ENCODE results near the gene FGF18.

DNA sequence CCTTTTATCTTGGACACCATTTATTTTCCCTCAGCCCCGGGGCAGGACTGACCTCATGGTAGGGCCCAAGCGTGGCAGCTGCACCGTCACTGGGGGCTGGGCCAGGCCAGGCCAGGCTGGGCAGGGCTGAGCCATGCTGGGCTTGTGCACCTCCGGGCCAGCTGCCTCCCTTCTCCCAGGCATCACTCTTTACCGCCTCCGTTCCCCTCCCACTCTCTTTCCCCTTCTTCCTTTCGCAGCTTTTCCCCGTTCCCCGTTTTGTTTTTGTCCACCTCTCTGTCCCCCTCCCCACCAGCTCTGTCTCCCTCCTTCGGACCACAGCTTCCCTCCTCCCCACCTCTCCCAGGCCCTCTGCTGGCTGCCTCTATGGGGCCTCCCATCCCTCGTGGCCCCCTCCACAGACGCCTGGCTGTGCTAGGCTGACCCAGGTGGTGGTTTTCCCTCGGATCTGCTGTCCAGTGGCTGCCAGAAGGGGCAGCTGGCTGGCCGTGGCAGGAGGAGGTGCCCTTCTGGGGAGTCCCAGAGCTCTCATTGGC, 17.9 kb downstream of the FGF18 start:
- TF ChIP-seq TAF1 (IDR thresholded peaks at IDR 0.05; ENCODE audit: borderline replicate concordance, insufficient read depth, low read length) (no peak), POLR2AphosphoS5 (IDR thresholded peaks at IDR 0.05; ENCODE audit: low read depth, low read length) (no peak), SIN3A (IDR thresholded peaks at IDR 0.05; ENCODE audit: borderline replicate concordance, insufficient read depth, low read length) (no peak), FOXP2 (optimal IDR thresholded peaks at IDR 0.05; ENCODE audit: borderline replicate concordance, extremely low read depth, extremely low read length, insufficient read depth) (no peak)
- TF ChIP-seq, protein P1, sequence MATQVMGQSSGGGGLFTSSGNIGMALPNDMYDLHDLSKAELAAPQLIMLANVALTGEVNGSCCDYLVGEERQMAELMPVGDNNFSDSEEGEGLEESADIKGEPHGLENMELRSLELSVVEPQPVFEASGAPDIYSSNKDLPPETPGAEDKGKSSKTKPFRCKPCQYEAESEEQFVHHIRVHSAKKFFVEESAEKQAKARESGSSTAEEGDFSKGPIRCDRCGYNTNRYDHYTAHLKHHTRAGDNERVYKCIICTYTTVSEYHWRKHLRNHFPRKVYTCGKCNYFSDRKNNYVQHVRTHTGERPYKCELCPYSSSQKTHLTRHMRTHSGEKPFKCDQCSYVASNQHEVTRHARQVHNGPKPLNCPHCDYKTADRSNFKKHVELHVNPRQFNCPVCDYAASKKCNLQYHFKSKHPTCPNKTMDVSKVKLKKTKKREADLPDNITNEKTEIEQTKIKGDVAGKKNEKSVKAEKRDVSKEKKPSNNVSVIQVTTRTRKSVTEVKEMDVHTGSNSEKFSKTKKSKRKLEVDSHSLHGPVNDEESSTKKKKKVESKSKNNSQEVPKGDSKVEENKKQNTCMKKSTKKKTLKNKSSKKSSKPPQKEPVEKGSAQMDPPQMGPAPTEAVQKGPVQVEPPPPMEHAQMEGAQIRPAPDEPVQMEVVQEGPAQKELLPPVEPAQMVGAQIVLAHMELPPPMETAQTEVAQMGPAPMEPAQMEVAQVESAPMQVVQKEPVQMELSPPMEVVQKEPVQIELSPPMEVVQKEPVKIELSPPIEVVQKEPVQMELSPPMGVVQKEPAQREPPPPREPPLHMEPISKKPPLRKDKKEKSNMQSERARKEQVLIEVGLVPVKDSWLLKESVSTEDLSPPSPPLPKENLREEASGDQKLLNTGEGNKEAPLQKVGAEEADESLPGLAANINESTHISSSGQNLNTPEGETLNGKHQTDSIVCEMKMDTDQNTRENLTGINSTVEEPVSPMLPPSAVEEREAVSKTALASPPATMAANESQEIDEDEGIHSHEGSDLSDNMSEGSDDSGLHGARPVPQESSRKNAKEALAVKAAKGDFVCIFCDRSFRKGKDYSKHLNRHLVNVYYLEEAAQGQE (IDR thresholded peaks at IDR 0.05; ENCODE audit: insufficient read depth in 1 of 2, low read depth in 2 of 2, low read length in 2 of 2): no peak
